Islet precursor cell (in vitro differentiated cells): ENCODE results near the gene MMS19.
A peak's percentile ranks its signal among the peaks of the same experiment; 100 is the strongest.

ENCODE experiments used
- DNase-seq: peaks from one replicate; pipeline ENCODE4 v3.0.0-alpha.2; 2018

Gene MMS19, protein sequence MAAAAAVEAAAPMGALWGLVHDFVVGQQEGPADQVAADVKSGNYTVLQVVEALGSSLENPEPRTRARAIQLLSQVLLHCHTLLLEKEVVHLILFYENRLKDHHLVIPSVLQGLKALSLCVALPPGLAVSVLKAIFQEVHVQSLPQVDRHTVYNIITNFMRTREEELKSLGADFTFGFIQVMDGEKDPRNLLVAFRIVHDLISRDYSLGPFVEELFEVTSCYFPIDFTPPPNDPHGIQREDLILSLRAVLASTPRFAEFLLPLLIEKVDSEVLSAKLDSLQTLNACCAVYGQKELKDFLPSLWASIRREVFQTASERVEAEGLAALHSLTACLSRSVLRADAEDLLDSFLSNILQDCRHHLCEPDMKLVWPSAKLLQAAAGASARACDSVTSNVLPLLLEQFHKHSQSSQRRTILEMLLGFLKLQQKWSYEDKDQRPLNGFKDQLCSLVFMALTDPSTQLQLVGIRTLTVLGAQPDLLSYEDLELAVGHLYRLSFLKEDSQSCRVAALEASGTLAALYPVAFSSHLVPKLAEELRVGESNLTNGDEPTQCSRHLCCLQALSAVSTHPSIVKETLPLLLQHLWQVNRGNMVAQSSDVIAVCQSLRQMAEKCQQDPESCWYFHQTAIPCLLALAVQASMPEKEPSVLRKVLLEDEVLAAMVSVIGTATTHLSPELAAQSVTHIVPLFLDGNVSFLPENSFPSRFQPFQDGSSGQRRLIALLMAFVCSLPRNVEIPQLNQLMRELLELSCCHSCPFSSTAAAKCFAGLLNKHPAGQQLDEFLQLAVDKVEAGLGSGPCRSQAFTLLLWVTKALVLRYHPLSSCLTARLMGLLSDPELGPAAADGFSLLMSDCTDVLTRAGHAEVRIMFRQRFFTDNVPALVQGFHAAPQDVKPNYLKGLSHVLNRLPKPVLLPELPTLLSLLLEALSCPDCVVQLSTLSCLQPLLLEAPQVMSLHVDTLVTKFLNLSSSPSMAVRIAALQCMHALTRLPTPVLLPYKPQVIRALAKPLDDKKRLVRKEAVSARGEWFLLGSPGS

DNA sequence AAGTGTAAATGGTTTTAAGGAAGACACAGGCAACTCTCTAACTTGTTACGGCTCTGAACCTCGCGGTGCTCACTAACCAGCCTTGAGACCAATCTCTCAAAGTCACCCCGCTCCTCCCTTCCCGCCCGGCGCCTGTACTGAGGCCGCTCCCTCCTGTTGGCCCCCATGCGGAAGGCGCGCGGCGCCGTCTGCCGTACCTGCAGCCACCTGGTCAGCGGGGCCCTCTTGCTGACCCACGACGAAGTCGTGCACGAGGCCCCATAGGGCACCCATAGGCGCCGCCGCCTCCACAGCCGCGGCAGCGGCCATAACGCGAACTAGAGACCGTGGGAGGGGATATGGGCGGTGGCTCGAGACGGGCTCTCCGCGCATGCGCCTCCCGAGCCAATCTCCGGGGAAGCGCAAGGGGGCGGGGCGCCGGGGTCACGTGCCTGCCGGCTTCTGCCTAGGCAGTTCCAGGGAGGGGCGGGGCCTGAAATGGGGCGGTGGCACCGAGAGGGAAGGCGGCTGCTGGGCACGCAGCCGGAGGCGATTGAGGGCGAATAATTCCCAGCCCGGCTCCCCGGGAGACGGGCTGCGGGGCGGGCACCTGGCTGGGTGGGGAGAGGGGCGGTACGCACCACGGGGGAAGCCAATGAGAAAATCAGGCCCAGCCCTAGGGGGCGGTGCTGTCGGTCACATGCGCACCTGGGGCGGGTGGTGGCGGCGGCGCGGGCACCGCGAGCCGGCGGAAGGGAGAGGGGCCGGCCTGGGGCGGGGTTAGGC lies at the start of gene MMS19:
Gene MMS19, minus strand, starts transcription at position 347 of the 765 bp plus-strand sequence. Its CDS starts 38 bp downstream, at position 309.
- DNase-seq: peak; percentile 100

- no peak for DNase-seq
Measured at GRCh38 chr10:97547962-97548361, 49.7 kb upstream of the MMS19 start.

DNA sequence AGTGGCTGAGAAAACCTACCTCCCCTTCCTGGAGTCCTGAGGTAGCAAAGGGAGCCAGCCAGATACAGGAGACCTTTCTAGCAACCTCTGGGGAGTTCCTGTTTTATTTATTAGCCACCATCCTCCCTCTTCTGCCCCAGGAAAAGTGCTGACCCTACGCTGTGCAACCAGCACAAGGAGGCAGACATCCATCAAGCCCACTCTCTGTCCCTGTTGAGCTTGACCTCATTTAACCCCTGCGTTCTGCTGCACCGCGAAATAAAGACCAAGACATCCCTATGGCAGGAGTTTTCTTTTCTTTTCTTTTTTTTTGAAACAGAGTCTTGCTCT lies 49.0 kb upstream of the MMS19 start:
- no peak for DNase-seq

- DNase-seq: no peak
Measured at GRCh38 chr10:97546456-97547270, 48.4 kb upstream of the MMS19 start.

- DNase-seq: peak; percentile 97
Measured at GRCh38 chr10:97543025-97543546, 44.9 kb upstream of the MMS19 start.

- DNase-seq: peak; percentile 99
Measured at GRCh38 chr10:97542169-97543024, 44.2 kb upstream of the MMS19 start.

GRCh38 chr10:97540669-97541500 lies 42.7 kb upstream of the MMS19 start:
- DNase-seq: peak; percentile 73

DNA sequence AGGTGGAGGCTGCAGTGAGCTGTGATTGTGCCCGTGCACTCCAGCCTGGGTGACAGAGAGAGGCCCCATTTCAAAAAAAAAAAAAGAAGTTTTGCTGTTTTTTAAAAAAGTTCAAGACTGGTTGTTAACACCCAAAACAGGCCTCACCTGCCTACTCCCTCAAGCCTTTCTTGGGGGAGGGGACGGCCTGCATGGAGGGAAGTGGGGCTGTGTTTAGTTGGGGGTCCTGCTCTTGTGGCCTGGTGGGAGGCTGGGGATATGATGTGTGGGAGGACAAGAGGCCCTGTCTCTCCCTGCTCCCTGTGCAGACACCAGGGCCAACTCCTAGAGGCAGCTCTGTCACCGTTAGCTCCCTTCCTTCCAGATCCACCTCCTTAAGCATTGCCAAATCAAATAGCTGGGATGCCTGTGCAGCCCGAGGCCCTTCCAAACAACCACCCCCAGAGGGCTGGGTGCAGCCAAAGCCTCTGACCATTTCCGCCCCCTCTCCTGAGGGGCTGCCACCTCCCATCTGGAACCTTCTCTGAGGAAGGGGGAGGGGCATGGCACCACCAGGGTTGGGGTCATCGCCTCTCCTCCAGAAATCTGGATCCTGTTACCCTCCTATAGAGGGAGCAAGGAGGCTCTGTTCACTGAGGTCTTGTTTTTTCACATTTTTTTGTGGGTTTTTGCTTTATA lies 41.4 kb upstream of the MMS19 start:
- DNase-seq: peak; percentile 94

GRCh38 chr10:97538839-97539238 lies 40.6 kb upstream of the MMS19 start:
- no peak for DNase-seq

DNA sequence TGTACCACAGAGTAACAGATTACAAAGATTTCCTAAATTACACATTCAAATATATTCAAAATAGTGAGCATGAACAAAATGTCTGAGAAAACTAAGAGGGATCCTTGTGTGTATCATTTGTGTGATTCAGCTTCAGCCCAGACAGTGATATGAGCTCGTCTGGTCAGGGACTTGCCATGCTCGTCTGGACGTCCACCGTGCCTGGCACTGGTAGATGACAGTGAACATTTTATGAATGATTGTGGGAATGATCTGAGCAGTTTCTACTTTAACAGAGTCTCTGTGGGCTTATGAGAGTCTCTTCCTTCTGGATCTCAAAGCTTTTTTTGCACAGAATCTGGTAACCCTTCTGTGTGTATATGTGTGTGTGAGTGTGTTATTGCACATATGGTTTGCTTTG lies 40.2 kb upstream of the MMS19 start:
- DNase-seq: no peak

- peak; percentile 57 for DNase-seq
Measured at GRCh38 chr10:97537186-97537869, 39.1 kb upstream of the MMS19 start.

DNA sequence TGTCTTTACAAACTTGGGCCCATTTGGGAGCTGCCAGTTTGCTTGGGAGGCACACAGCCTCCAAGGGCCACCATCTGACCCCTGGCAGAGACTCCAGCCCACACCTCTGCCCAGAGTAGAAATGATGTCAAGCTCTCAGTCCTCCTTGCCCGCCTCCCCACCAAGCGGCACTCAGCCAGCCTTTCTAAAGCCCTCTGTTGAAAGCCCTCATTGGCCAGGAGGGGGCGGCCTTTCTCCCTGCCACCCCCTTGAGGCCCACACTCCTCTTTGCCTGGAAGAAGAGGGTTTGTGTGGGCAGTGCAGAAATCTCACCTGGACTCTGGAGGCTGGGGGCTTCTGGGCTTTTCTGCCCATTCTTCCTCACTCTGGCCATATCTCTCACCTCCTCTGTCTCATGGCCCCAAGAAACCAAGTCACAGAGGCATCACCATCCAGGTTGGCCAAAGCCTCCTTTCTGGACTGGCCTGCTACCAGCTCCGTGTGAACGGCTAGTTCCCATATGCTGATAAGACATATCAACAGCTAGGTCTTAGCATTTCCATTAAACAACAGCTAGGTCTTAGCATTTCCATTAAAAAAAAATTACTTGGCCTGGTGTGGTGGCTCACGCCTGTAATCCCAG lies 36.6 kb upstream of the MMS19 start:
- DNase-seq: peak; percentile 84

GRCh38 chr10:97533888-97534287 lies 35.7 kb upstream of the MMS19 start:
- no peak for DNase-seq

GRCh38 chr10:97532935-97533671 lies 34.9 kb upstream of the MMS19 start:
- no peak for DNase-seq

GRCh38 chr10:97531401-97531986 lies 33.3 kb upstream of the MMS19 start:
- peak; percentile 67 for DNase-seq

DNA sequence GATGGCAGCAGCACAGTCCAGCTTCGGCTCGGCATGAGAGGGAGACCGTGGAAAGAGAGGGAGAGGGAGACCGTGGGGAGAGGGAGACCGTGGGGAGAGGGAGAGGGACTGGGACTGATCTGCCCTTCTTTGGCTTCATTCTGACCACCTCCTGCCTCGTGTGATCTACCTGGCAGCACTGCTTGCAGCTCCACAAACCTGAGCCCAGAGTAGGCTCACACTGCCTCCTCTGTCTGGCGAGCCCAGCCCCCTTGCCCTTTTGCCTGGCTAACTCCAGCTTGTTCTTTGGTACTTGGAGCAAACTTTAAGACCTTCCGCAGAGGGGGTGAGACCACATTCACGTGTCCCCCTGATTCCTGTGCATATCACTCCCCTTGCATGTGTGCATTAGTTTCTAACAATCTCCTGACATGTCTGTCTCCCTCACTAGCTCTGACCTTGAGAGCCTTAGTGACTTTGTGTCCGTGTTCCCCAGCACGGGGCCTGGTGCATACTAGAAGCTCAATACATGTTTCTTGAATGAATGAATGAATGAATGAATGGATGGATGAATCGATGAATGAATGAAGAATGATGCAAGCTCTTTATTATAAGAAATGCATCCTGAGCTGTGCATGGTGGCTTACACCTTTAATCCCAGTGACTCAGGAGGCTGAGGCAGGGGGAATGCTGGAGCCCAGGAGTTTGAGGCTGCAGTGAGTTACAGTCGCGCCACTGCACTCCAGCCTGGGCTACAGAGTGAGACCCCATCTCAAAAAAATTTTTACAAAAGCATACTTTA lies 31.7 kb upstream of the MMS19 start:
- DNase-seq: no peak
